Upper lobe of left lung (tissue), 6 donors: ENCODE data around the gene SDHAF1. TPM values are rescaled to one million over a fixed set of nuclear protein-coding genes. Genes with fewer than 3 reads are reported as not detected.
"Not testable (repeated sequence)": the region's sequence is repeated elsewhere in the genome, so short reads cannot be mapped to it uniquely, and the experiment has no call there.

Source experiments
- ATAC-seq, 2 donors: fragments of 200-7000 bp; cut with Tn5 transposase; one replicate each; pipeline ENCODE4 v1.9.1; 2022; ENCODE audit warnings: mild to moderate bottlenecking in 2 of 2, moderate library complexity in 2 of 2; ENCODE audit not compliant: low FRiP score in 2 of 2
- DNase-seq, 2 donors: peaks; one replicate each; pipeline ENCODE4 v3.0.0-alpha.2; 2019 to 2020
- H3K27ac ChIP-seq, 4 donors: fragments of 200-600 bp; sonication (generic); one replicate each; pipeline ENCODE4 v1.5.1; 2016 to 2019
- H3K27me3 ChIP-seq, 4 donors: fragments of 200-600 bp; sonication (generic); one replicate each; pipeline ENCODE4 v1.5.1; 2017 to 2019
- H3K36me3 ChIP-seq, 4 donors: fragments of 200-600 bp; sonication (generic); one replicate each; pipeline ENCODE4 v1.5.1; 2016 to 2019
- H3K4me1 ChIP-seq, 4 donors: fragments of 200-600 bp; sonication (generic); one replicate each; pipeline ENCODE4 v1.5.1; 2018 to 2019
- H3K4me3 ChIP-seq, 4 donors: fragments of 200-600 bp; sonication (generic); one replicate each; pipeline ENCODE4 v1.5.1; 2017 to 2019; ENCODE audit warnings: mild to moderate bottlenecking in 2 of 4, moderate library complexity in 1 of 4
- H3K9me3 ChIP-seq, 4 donors: fragments of 200-600 bp; sonication (generic); one replicate each; pipeline ENCODE4 v1.5.1; 2018 to 2019
- EP300 ChIP-seq, 4 donors: sonication (generic); formaldehyde crosslinking; IDR thresholded peaks; one replicate each; pipeline ENCODE4 v1.5.1; 2017; ENCODE audit warnings: antibody characterized with exemption in 4 of 4, control low read depth in 2 of 4
- POLR2A ChIP-seq, 4 donors: fragments of 450-650 bp; IDR thresholded peaks; one replicate each; pipeline ENCODE4 v1.5.1; 2016 to 2017; ENCODE audit warnings: antibody characterized with exemption in 4 of 4, mild to moderate bottlenecking in 2 of 4
- POLR2AphosphoS5 ChIP-seq, 2 donors: sonication (generic); formaldehyde crosslinking; IDR thresholded peaks; one replicate each; pipeline ENCODE4 v1.5.1; 2017; ENCODE audit warnings: antibody characterized with exemption in 2 of 2
- WGBS, 2 donors: methylation state at CpG; one replicate each; pipeline ENCODE4 v1.1.5; 2017 to 2018; 5-methylcytosine and 5-hydroxymethylcytosine counted together
- total RNA-seq, 6 donors: library from RNA; depleted of rRNA in 4 of 6; stranded (reverse); fragments of >200 nt in 4 of 6; gene quantifications; one replicate each; pipeline versions ENCODE4 v1.1.0 to v1.2.1, GENCODE V29; 2016 to 2021
- TF ChIP-seq, protein P1 (sequence below), 6 experiments: fragments of 450-650 bp in 4 of 6; fragments of 200-600 bp in 2 of 6; sonication (generic) in 2 of 6; IDR thresholded peaks; one replicate each; pipeline ENCODE4 v1.5.1; 2016 to 2019; ENCODE audit warnings: antibody characterized with exemption in 6 of 6
- donor health status: DM: no; HTN: no; CAD: no; lungs with moderate emphysema.
- donor health status: DM: no; HTN: yes; CAD: no; lungs with severe emphysema.

Gene SDHAF1
- total RNA-seq, 6 donors from 2014 or later, result 13.6 to 41.2 (median 28.9) TPM

DNA sequence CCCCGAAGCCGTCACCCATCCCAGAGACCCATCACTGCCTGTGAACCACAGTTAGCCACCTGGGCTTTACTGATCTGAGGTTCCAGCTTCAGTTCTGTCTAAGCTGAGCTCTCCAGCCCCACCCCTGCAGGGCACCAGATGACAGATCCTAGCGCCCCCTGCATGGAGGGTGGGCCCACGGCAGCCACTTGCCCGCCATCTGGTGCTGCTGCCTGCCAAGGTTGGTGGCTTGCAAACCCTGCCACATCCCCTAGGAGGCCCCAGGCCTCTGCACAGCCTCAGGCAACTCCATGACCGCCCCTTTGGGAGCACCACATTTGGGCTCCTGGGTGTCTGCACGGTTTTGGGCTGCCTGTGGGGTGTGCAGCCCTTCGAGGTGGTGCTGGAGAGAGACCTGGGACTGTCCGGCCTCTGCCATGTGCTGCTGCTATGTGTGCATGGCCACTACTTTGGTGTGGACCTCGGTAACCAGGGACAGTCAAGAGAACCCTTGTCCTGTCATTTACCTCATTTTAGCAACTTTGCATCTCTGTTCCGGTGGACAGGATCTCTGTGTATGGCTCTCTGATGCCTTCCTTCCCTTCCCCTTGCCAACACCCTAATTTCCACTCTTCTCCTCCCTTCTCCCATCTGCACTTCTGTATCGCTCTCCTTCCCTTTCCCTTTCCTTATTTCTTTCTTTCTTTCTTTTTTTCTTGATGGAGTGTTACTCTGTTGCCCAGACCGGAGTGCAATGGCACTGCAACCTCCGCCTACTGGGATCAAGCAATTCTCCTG is 17.4 kb upstream of the SDHAF1 start:
- DNase-seq (peak in 1 of 2 donors; percentile 66), ATAC-seq (peak in 1 of 2 donors; percentile 21)
- TF ChIP-seq, protein P1, sequence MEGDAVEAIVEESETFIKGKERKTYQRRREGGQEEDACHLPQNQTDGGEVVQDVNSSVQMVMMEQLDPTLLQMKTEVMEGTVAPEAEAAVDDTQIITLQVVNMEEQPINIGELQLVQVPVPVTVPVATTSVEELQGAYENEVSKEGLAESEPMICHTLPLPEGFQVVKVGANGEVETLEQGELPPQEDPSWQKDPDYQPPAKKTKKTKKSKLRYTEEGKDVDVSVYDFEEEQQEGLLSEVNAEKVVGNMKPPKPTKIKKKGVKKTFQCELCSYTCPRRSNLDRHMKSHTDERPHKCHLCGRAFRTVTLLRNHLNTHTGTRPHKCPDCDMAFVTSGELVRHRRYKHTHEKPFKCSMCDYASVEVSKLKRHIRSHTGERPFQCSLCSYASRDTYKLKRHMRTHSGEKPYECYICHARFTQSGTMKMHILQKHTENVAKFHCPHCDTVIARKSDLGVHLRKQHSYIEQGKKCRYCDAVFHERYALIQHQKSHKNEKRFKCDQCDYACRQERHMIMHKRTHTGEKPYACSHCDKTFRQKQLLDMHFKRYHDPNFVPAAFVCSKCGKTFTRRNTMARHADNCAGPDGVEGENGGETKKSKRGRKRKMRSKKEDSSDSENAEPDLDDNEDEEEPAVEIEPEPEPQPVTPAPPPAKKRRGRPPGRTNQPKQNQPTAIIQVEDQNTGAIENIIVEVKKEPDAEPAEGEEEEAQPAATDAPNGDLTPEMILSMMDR (IDR thresholded peaks at IDR 0.05), result no peak
- TF ChIP-seq EP300 (IDR thresholded peaks at IDR 0.05) (no peak), POLR2A (IDR thresholded peaks at IDR 0.05) (no peak), POLR2AphosphoS5 (IDR thresholded peaks at IDR 0.05) (no peak)

DNA sequence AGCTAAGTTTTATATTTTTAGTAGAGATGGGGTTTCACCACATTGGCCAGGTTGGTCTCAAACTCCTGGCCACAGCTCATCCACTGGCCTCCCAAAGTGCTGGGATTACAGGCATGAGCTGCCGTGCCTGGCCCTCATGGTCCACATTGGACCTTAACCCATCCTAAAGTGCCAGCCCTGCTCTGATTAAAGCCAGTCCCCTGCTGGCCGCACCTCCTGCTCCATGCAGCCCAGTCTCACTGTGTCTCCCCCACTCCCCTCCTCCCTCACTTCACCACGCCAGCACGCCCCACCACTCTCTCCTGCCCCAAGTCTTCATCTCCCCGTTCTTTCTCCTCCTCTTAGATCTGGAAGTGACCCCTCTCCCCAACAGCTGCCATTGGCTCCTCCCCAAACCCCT is 16.7 kb upstream of the SDHAF1 start:
- ATAC-seq, result no peak
- H3K9me3 ChIP-seq, result no peaks in the 10 kb centered on the region
- H3K4me3 ChIP-seq, result no peak overlapping the region
- TF ChIP-seq POLR2A (IDR thresholded peaks at IDR 0.05), result no peak
- no peak for TF ChIP-seq EP300 (IDR thresholded peaks at IDR 0.05)
- TF ChIP-seq, protein P1 (IDR thresholded peaks at IDR 0.05), result no peak
- no peak for TF ChIP-seq POLR2AphosphoS5 (IDR thresholded peaks at IDR 0.05)
- WGBS, 2 donors, result 52 to 55% methylated on average over 5 of the region's 5 CpGs
- no peak overlapping the region for H3K27ac ChIP-seq
- no peaks in the 10 kb centered on the region for H3K27me3 ChIP-seq
- no peaks in the 10 kb centered on the region for H3K4me1 ChIP-seq
- DNase-seq, result no peak
- H3K36me3 ChIP-seq, result no peaks in the 10 kb centered on the region

More for the DNA sequence above, 17.4 kb upstream of the SDHAF1 start:
- no peaks in the 10 kb centered on the region for H3K27me3 ChIP-seq
- no peaks in the 10 kb centered on the region for H3K9me3 ChIP-seq
- 66 to 76% methylated on average over 7 to 11 of the region's 14 CpGs for WGBS, 2 donors
- no peaks in the 10 kb centered on the region for H3K36me3 ChIP-seq
- H3K27ac ChIP-seq, result no peak overlapping the region
- no peak overlapping the region for H3K4me3 ChIP-seq
- H3K4me1 ChIP-seq, result no peaks in the 10 kb centered on the region

DNA sequence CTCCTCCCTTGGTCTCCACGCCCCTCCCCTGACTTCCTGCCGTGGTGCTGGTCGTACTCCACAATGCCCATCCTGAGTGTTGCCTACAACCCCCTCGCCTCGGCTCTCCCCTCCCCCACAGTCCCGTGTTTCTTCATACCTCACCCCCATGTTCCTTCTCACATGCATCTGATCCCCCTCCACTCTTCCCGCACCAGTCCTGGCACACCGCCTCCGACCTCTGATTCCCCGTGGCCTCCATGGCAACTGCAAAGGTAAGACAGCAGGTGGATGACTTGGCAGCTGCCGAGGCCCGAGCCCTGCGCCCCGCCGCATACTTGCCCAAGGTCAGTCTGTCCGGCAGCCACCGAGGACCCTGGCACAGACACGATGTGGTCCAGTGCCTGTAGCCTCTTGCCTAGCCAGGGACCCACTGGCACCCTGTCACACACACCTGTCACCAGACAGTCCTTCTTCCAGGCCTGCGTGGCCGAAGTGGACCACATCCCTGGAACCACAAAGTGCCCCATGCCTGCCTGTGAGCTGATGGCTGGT is 16.1 kb upstream of the SDHAF1 start:
- H3K27me3 ChIP-seq, result no peaks in the 10 kb centered on the region
- DNase-seq, result peak in 1 of 2 donors; percentile 72
- 54 to 55% methylated on average over 13 to 16 of the region's 20 CpGs for WGBS, 2 donors

DNA sequence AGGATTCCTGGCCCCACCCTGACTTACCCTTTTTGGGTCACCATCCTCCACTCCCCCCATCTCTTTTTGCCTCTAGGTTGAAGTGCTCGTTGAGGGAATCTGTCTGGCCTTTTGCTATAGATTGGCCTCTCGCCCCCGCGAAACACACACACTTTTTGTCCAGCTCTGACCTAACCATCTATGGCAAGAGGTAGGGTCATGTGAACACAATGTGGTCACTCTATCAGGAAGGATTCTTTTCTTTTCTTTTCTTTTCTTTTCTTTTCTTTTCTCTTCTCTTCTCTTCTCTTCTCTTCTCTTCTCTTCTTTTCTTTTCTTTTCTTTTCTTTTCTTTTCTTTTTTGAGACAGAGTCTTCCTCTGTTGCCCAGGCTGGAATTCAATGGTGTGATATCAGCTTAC is 14.0 kb upstream of the SDHAF1 start:
- H3K4me1 ChIP-seq, H3K9me3 ChIP-seq, H3K4me3 ChIP-seq, H3K36me3 ChIP-seq, H3K27ac ChIP-seq, DNase-seq, H3K27me3 ChIP-seq, ATAC-seq: not testable (repeated sequence)
- 82 to 90% methylated on average over 4 of the region's 4 CpGs for WGBS, 2 donors

More for the DNA sequence above, 16.1 kb upstream of the SDHAF1 start:
- Histone ChIP-seq H3K4me1 (no peaks in the 10 kb centered on the region), H3K4me3 (no peak overlapping the region), H3K27ac (no peak overlapping the region), H3K36me3 (no peaks in the 10 kb centered on the region), H3K9me3 (no peaks in the 10 kb centered on the region)
- TF ChIP-seq POLR2AphosphoS5 (IDR thresholded peaks at IDR 0.05), result no peak
- no peak for TF ChIP-seq EP300 (IDR thresholded peaks at IDR 0.05)
- TF ChIP-seq, protein P1 (IDR thresholded peaks at IDR 0.05), result no peak
- no peak for TF ChIP-seq POLR2A (IDR thresholded peaks at IDR 0.05)
- ATAC-seq, result no peak

DNA sequence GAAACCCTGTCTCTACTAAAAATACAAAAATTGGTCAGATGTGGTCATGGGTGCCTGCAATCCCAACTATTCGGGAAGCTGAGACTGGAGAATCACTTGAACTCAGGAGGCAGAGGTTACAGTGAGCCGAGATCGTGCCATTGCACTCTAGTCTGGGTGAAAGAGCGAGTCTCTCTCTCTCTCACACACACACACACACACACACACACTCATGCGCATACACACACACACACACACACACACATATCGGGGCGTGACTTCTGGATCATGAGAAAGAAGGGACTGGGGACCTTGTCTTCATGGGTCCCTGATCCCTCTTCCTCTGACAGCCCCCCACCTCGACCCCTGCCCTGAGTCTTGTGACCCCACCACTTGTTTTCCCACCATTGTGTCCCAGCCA is 11.8 kb upstream of the SDHAF1 start:
- TF ChIP-seq, protein P1 (IDR thresholded peaks at IDR 0.05), result no peak
- TF ChIP-seq POLR2A (IDR thresholded peaks at IDR 0.05) (no peak), POLR2AphosphoS5 (IDR thresholded peaks at IDR 0.05) (no peak), EP300 (IDR thresholded peaks at IDR 0.05) (no peak)
- Histone ChIP-seq H3K27me3 (peaks cover 0 to 12% (median 0%) of the 10 kb centered on the region in 4 donors), H3K4me1 (peaks cover 7 to 12% (median 9%) of the 10 kb centered on the region in 4 donors), H3K27ac (no peak overlapping the region), H3K9me3 (no peaks in the 10 kb centered on the region), H3K36me3 (no peaks in the 10 kb centered on the region), H3K4me3 (no peak overlapping the region)
- ATAC-seq (no peak), DNase-seq (no peak)
- WGBS, 2 donors, result 77 to 81% methylated on average over 7 to 8 of the region's 8 CpGs
